ENCODE data around the gene HMGXB4. TPM values are rescaled to one million over a fixed set of nuclear protein-coding genes. Genes with fewer than 3 reads are reported as not detected.

Gene HMGXB4
- polyA plus RNA-seq, 6 donors from 2014 or later, result 12.1 to 20.9 (median 16.5) TPM

DNA sequence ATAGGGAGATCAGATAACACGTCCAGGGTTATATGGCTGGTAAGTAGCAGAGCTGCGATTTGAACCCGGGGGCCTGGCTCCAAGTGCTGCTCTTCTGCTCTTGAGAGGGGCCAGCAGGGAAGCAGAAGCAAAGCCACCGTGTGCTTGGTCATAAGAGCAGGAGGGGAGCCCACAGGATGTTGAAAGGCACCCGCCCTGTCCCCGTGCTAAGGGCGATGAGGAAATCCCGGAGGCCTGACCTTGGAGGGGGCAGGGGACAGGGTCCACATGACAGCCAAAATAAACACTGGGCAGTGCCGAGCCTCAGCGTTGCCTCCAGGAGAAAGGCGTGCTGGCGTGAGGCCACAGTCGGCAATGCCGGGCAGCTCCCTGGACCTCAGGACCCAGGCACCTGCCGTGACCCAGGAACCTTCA is 71.2 kb downstream of the HMGXB4 start:
- H3K9me3 Mint-ChIP-seq, result no peaks in the 10 kb centered on the region
- H3K27me3 Mint-ChIP-seq, result no peaks in the 10 kb centered on the region
- H3K4me1 Mint-ChIP-seq, result peaks cover 6 to 41% (median 22%) of the 10 kb centered on the region in 3 donors
- ATAC-seq (ENCODE audit: low read depth in 2 of 2) (no peak), DNase-seq (no peak)
- H3K4me3 Mint-ChIP-seq, result no peak overlapping the region
- peak overlapping the region in 1 of 6 donors; percentile 56 for H3K27ac Mint-ChIP-seq
- H3K36me3 Mint-ChIP-seq, result peaks cover 18 to 31% of the 10 kb centered on the region in 2 donors

GRCh38 chr22:35329114-35329847 is 72.0 kb downstream of the HMGXB4 start:
- H3K36me3 Mint-ChIP-seq, result peaks cover 18 to 31% of the 10 kb centered on the region in 2 donors
- peak overlapping the region in 1 of 8 donors; percentile 53 for H3K4me3 Mint-ChIP-seq
- H3K9me3 Mint-ChIP-seq, result no peaks in the 10 kb centered on the region
- no peaks in the 10 kb centered on the region for H3K27me3 Mint-ChIP-seq
- no peak for ATAC-seq (ENCODE audit: low read depth in 2 of 2)
- no peak for DNase-seq
- H3K27ac Mint-ChIP-seq, result peak overlapping the region in 3 of 6 donors; percentile 11 to 41 (median 16)
- peaks cover 11 to 42% (median 28%) of the 10 kb centered on the region in 3 donors for H3K4me1 Mint-ChIP-seq

DNA sequence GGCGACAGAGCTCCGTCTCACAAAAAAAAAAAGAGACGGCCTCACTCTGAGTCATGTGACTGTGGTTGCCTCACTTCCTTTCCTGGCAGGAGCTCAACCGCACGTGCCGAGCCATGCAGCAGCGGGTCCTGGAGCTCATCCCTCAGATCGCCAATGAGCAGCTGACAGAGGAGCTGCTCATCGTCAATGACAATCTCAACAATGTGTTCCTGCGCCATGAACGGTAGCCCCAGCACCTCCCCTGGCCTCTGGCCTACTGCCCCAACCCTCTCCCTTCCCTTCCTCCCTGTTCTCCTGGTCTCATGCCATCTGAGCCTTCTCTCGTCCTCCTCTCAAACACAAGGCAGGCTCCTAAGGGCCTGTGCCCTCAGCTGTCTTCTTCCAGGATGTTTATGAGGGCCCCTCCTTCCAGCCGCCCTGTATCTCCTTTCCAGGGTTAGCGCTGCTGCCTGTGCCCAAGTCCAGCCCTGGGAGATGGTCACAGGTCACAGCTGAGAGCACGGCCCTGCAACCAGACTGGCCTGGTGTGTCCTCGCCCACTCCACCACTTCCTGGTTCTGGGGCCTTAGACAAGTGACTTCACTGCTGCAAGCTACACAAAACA is 73.1 kb downstream of the HMGXB4 start:
- peaks cover 11 to 33% (median 17%) of the 10 kb centered on the region in 3 donors for H3K4me1 Mint-ChIP-seq
- peaks cover 12 to 25% of the 10 kb centered on the region in 2 donors for H3K36me3 Mint-ChIP-seq

DNA sequence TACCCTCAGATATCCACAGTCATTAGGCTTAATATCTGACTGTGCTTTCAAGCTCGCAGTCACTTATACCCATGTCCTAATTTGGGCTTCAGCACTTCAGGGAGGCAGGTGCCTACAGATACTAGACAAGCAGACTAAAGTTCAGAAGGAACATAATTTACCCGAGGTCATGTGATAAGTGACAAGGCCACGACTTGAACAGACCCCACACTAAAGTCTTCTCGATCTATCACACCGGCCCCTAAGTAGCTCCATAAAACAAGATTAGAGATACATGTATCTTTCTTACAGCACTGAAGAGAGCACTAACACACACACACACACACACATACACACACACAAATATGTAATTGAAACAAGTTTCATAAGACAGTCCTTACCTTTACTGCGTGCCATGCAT is 75.0 kb downstream of the HMGXB4 start:
- Mint-ChIP-seq H3K27ac (peak overlapping the region in 1 of 6 donors; percentile 19), H3K4me3 (no peak overlapping the region), H3K4me1 (peaks cover 11 to 33% (median 17%) of the 10 kb centered on the region in 3 donors), H3K27me3 (no peaks in the 10 kb centered on the region), H3K9me3 (no peaks in the 10 kb centered on the region), H3K36me3 (peaks cover 6% of the 10 kb centered on the region in 2 donors)
- ATAC-seq (ENCODE audit: low read depth in 2 of 2), result no peak
- no peak for DNase-seq

More for the DNA sequence above, 73.1 kb downstream of the HMGXB4 start:
- Mint-ChIP-seq H3K9me3 (no peaks in the 10 kb centered on the region), H3K27me3 (no peaks in the 10 kb centered on the region), H3K27ac (peak overlapping the region; percentile 25 to 90 (median 82)), H3K4me3 (peak overlapping the region in 5 of 8 donors; percentile 45 to 85 (median 56))
- no peak for DNase-seq
- ATAC-seq (ENCODE audit: low read depth in 2 of 2), result peak; percentile 50 to 52

DNA sequence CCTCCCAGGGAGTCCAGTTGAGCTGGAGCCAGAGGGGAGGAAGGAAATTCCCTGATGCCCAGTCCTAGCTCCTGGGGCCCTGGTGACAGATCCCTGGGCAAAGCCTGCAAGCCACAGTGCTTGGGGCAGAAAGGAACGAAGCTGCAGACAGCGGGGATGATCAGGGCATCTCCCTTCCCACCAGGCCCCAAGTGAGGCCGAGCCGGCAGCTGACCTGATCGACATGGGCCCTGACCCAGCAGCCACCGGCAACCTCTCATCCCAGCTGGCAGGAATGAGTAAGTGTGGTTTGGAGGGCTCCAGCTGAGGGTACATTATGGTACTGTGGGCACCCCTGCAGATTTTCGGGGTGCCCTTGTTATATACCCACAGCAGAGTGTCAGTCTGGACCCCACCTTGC is 75.9 kb downstream of the HMGXB4 start:
- Mint-ChIP-seq H3K27ac (no peak overlapping the region), H3K27me3 (no peaks in the 10 kb centered on the region), H3K4me3 (peak overlapping the region in 1 of 8 donors; percentile 35)

GRCh38 chr22:35334004-35334403 is 76.7 kb downstream of the HMGXB4 start:
- H3K4me3 Mint-ChIP-seq, result peak overlapping the region in 2 of 8 donors; percentile 1 to 15
- H3K4me1 Mint-ChIP-seq, result peaks cover 11 to 32% (median 17%) of the 10 kb centered on the region in 3 donors
- DNase-seq (peak; percentile 25), ATAC-seq (ENCODE audit: low read depth in 2 of 2) (peak; percentile 49 to 51)
- H3K27me3 Mint-ChIP-seq, result no peaks in the 10 kb centered on the region
- H3K9me3 Mint-ChIP-seq, result no peaks in the 10 kb centered on the region
- peak overlapping the region in 4 of 6 donors; percentile 16 to 73 (median 53) for H3K27ac Mint-ChIP-seq
- H3K36me3 Mint-ChIP-seq, result peaks cover 6% of the 10 kb centered on the region in 2 donors

More for the DNA sequence above, 75.9 kb downstream of the HMGXB4 start:
- Mint-ChIP-seq H3K4me1 (peaks cover 11 to 33% (median 17%) of the 10 kb centered on the region in 3 donors), H3K36me3 (peaks cover 6% of the 10 kb centered on the region in 2 donors), H3K9me3 (no peaks in the 10 kb centered on the region)
- DNase-seq (no peak), ATAC-seq (ENCODE audit: low read depth in 2 of 2) (no peak)

- H3K27ac Mint-ChIP-seq, result no peak overlapping the region
- no peaks in the 10 kb centered on the region for H3K9me3 Mint-ChIP-seq
- H3K4me3 Mint-ChIP-seq, result no peak overlapping the region
- H3K4me1 Mint-ChIP-seq, result peaks cover 11 to 21% (median 11%) of the 10 kb centered on the region in 3 donors
- no peaks in the 10 kb centered on the region for H3K27me3 Mint-ChIP-seq
- ATAC-seq (ENCODE audit: low read depth in 2 of 2) (no peak), DNase-seq (no peak)
- H3K36me3 Mint-ChIP-seq, result peaks cover 6 to 16% of the 10 kb centered on the region in 2 donors
Observed at GRCh38 chr22:35335468-35335867, 78.2 kb downstream of the HMGXB4 start.

- H3K4me3 Mint-ChIP-seq, result no peak overlapping the region
- peaks cover 6 to 16% of the 10 kb centered on the region in 2 donors for H3K36me3 Mint-ChIP-seq
- DNase-seq, result no peak
- H3K27me3 Mint-ChIP-seq, result no peaks in the 10 kb centered on the region
- ATAC-seq (ENCODE audit: low read depth in 2 of 2), result no peak
- peaks cover 9 to 19% (median 9%) of the 10 kb centered on the region in 3 donors for H3K4me1 Mint-ChIP-seq
- H3K27ac Mint-ChIP-seq, result no peak overlapping the region
- H3K9me3 Mint-ChIP-seq, result no peaks in the 10 kb centered on the region
Observed at GRCh38 chr22:35335936-35336781, 78.9 kb downstream of the HMGXB4 start.

DNA sequence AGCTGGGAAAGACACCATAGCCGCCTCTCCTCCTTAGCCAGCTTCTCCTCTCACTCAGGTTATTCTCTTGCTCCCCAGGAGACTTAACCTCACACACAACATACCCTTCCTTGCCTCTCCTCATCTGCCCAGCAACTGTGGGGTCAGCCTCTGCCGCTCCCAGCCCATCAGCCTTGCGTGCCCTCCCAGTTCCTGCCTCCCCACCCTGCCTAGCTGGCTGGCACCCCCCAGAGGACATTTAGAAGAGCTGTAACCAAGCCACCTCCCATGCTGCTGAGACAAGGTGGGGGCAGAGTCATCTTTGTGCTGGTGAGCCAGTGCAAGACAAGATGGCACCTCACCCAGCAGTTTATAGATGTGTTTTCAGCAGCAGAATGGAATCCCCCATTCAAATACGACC is 80.6 kb downstream of the HMGXB4 start:
- Mint-ChIP-seq H3K4me3 (no peak overlapping the region), H3K27ac (peak overlapping the region in 2 of 6 donors; percentile 39 to 72), H3K27me3 (no peaks in the 10 kb centered on the region), H3K4me1 (peaks cover 9 to 19% (median 9%) of the 10 kb centered on the region in 3 donors), H3K36me3 (peaks cover 0 to 12% of the 10 kb centered on the region in 2 donors), H3K9me3 (no peaks in the 10 kb centered on the region)
- ATAC-seq (ENCODE audit: low read depth in 2 of 2), result peak; percentile 40 to 44
- DNase-seq, result no peak

DNA sequence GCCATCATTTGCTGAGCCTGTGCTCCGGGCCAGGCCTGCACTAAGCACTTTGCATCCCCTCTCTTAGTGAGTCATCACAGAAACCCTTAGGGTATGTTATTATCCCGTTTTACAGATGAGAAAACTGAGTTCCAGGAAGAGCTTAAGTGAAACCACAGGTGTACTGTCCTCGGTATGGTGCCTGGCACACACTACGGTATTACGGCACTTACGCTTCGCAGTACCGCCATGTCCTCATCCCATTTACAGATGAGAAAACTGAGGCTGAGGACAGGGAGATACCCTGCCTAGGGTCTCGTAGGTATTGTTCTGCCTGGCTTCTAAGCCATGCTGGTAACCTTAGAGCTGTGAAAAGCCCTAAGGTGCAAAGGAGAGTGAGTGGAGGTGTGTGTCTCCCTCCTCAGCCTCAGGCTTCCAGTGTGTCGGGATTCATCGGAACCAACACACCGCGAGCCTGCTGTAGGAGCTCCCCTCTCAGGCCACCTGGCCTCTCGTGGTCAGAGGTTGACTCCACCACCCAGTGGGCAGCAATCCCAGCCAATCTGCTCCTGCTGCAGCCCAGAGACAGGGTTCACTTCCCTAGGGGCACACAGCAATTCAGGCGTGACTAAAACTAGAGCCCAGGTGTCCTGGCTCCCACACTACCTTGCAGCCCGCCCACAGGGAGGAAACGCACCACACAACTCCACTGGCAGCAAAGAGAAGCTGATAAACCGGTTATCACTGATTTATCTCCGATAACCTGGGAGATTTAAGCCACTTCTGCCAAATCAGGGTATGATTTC is 84.0 kb downstream of the HMGXB4 start:
- no peak for DNase-seq
- ATAC-seq (ENCODE audit: low read depth in 2 of 2), result no peak
- H3K36me3 Mint-ChIP-seq, result peaks cover 0 to 12% of the 10 kb centered on the region in 2 donors
- no peaks in the 10 kb centered on the region for H3K27me3 Mint-ChIP-seq
- H3K27ac Mint-ChIP-seq, result peak overlapping the region in 2 of 6 donors; percentile 36 to 82
- no peak overlapping the region for H3K4me3 Mint-ChIP-seq
- H3K4me1 Mint-ChIP-seq, result peaks cover 0 to 9% (median 5%) of the 10 kb centered on the region in 3 donors
- no peaks in the 10 kb centered on the region for H3K9me3 Mint-ChIP-seq

GRCh38 chr22:35342390-35342789 is 85.1 kb downstream of the HMGXB4 start:
- H3K27me3 Mint-ChIP-seq, result no peaks in the 10 kb centered on the region
- ATAC-seq (ENCODE audit: low read depth in 2 of 2) (no peak), DNase-seq (no peak)
- H3K9me3 Mint-ChIP-seq, result no peaks in the 10 kb centered on the region
- H3K27ac Mint-ChIP-seq, result no peak overlapping the region
- peaks cover 0 to 9% (median 5%) of the 10 kb centered on the region in 3 donors for H3K4me1 Mint-ChIP-seq
- peaks cover 0 to 12% of the 10 kb centered on the region in 2 donors for H3K36me3 Mint-ChIP-seq
- H3K4me3 Mint-ChIP-seq, result no peak overlapping the region

DNA sequence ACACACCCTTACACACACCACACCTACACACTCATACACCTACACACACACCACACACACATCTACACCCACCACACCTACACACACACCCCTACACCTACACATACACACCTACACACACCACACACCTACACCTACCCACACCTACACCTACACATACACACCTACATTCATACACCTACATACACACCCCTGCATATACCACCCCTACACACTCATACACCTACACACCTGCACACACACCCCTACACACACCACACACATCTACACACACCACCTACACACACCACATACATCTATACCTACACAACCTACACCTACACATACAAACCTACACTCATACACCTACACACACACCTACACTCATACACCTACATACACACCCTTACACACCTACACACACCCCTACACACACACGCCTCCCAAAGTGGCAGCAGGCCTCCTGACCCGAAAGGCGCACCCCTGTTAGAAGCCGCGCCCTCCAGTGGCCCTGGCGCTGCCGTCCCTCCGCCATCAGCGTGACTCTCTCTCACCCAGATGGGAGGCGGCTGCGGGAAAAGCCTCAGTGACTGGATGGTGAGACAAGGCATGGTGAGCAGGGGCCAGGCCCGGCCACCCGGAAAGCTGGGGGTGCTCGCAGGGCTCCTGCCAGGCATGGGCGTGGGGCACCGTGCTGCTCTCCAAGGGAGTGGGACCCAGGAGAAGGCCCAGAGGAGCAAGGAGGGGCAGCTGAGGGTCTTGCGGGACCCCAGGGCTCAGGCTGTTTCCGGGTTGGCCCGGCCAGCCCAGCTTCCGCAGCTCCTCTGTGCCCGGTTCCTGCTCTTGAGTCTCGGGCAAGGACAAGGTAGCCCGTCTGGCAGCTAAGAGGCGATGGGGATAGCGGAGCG is 86.6 kb downstream of the HMGXB4 start:
- no peak overlapping the region for H3K4me3 Mint-ChIP-seq
- peaks cover 0 to 12% of the 10 kb centered on the region in 2 donors for H3K36me3 Mint-ChIP-seq
- no peak overlapping the region for H3K27ac Mint-ChIP-seq
- no peak for DNase-seq
- peaks cover 0 to 9% (median 5%) of the 10 kb centered on the region in 3 donors for H3K4me1 Mint-ChIP-seq
- no peaks in the 10 kb centered on the region for H3K27me3 Mint-ChIP-seq
- H3K9me3 Mint-ChIP-seq, result no peaks in the 10 kb centered on the region
- no peak for ATAC-seq (ENCODE audit: low read depth in 2 of 2)
